GM12874 (cell line): ENCODE measurements around the gene ARF3.

Source experiments
- CTCF ChIP-seq: IDR thresholded peaks from 2 replicates; pipeline ENCODE4 v1.5.1; 2011; ENCODE audit warnings: low read depth, mild to moderate bottlenecking, control low read depth, low read length, moderate library complexity; ENCODE audit not compliant: insufficient read depth

The ARF3 gene

GRCh38 chr12:48930475-48930874 lies 26.8 kb downstream of the ARF3 start:
- no peak for TF ChIP-seq CTCF

- no peak for TF ChIP-seq CTCF
Measured at GRCh38 chr12:48929551-48929950, 27.7 kb downstream of the ARF3 start.

GRCh38 chr12:48927261-48927660 lies 30.0 kb downstream of the ARF3 start:
- TF ChIP-seq CTCF = no peak

- TF ChIP-seq CTCF = 0 out of 2 replicates have a peak, but pooled peaks have one; percentile 0
Measured at GRCh38 chr12:48925304-48926011, 31.8 kb downstream of the ARF3 start, which contains the start of gene FKBP11. Gene FKBP11, minus strand, starts transcription at chr12:48925492. Its CDS starts 64 bp downstream, at chr12:48925428.

- peak; percentile 92 for TF ChIP-seq CTCF
Measured at GRCh38 chr12:48924617-48925303, 32.5 kb downstream of the ARF3 start.

DNA sequence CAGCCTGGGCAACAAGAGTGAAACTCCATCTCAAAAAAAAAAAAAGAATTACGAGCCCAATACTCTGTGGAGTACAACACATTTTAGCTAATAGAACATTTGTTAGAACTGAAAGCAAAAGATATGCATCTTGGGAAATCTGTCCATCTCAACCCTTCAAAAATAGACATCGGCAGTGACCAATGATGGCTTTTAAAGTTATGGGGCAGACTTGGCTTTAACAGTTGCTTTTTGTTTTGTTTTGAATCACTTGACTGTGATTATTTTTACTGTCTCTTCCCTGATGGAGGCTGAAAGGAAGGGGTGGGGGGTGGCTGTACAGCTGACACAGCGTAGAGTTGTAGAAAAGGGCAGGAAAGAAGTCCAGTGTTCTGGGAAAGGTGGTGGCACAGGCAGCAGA lies 34.2 kb downstream of the ARF3 start:
- TF ChIP-seq CTCF = no peak

- no peak for TF ChIP-seq CTCF
Measured at GRCh38 chr12:48917857-48918537, 39.3 kb downstream of the ARF3 start.
